ENCODE results near the gene MIGA2.

DNA sequence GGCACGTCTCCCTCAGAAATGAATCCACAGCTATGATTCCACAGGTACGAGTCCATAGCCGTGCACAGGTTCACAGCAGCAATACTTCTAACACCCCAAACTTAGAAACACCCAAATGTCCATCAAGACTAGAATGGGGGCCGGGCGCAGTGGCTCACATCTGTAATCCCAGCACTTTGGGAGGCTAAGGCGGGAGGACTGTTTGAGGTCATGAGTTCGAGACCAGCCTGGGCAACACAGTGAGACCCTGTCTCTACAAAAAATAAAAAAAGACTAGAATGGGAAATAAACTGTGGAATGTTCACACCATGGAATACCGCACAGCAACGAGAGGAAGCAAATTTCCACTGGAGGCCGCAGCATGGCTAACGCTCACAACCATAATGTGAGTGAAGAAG lies 40.2 kb downstream of the MIGA2 start:
- TF ChIP-seq, protein P1, sequence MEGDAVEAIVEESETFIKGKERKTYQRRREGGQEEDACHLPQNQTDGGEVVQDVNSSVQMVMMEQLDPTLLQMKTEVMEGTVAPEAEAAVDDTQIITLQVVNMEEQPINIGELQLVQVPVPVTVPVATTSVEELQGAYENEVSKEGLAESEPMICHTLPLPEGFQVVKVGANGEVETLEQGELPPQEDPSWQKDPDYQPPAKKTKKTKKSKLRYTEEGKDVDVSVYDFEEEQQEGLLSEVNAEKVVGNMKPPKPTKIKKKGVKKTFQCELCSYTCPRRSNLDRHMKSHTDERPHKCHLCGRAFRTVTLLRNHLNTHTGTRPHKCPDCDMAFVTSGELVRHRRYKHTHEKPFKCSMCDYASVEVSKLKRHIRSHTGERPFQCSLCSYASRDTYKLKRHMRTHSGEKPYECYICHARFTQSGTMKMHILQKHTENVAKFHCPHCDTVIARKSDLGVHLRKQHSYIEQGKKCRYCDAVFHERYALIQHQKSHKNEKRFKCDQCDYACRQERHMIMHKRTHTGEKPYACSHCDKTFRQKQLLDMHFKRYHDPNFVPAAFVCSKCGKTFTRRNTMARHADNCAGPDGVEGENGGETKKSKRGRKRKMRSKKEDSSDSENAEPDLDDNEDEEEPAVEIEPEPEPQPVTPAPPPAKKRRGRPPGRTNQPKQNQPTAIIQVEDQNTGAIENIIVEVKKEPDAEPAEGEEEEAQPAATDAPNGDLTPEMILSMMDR (IDR thresholded peaks at IDR 0.05 in 2 of 3, conservative IDR thresholded peaks at IDR 0.05 in 1 of 3; ENCODE audit: borderline replicate concordance in 1 of 3, insufficient read depth in 1 of 3, low read depth in 2 of 3, low read length in 2 of 3) = no peak
- no peak for TF ChIP-seq POLR2AphosphoS5 (IDR thresholded peaks at IDR 0.05; ENCODE audit: low read depth, low read length)
- TF ChIP-seq RAD21 (IDR thresholded peaks at IDR 0.05; ENCODE audit: low read depth) = no peak
